G401 (cell line): ENCODE measurements around the gene BCAP31. TPM values are rescaled to one million over a fixed set of nuclear protein-coding genes. Genes with fewer than 3 reads are reported as not detected.

ENCODE experiments used
- DNase-seq: peaks from one replicate; pipeline ENCODE4 v3.0.0-alpha.2; 2015; ENCODE audit warnings: low spot score
- in situ Hi-C: cut with HindIII; loops from 2 replicates; pipeline ENCODE4 v1.10.0; 2016; ENCODE audit warnings: low sequenced_read_pairs, mixed read lengths
- total RNA-seq: library from RNA; depleted of rRNA; stranded (reverse); fragments of >200 nt; shearing (Covaris generic); gene quantifications from 2 replicates; pipeline ENCODE4 v1.2.3, GENCODE V29; 2014; rRNA removed

Gene BCAP31
- 132 and 202 TPM in 2 replicates for total RNA-seq

DNA sequence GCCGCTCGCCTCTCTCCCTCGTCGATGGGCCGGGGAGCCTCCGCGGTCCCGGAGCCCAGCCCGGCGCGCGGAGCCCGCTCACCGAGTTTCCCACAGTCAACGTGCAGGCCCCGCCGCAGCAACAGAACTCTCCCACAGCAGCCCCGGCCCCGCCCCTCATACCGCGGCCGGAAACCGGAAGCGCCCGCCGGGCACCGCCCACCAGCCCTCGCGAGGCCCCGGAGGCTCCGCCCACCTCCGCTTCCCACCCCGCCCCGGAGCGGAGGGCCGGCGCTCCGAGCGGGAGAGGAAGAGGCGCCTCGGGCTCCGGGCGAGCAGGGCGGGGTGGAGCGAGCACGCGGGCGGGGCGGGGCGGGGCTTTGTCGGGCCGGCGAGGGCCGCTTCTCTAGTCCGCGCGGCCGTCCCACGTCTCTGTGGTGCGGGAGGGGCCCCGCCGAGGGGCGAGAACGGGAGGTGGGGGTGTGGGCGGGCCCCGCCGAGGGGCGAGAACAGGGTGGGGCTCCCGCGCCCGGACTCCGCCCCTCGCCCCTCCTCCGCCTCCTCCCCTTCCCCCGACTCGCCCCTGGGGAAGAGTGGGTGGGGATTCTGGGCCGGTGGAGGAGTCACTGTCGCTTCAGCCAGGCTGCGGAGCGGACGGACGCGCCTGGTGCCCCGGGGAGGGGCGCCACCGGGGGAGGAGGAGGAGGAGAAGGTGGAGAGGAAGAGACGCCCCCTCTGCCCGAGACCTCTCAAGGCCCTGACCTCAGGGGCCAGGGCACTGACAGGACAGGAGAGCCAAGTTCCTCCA lies at the start of gene BCAP31, which contains the start of gene ABCD1:
Gene BCAP31 (minus strand): TSS at position 136 of the 787 bp plus-strand sequence. CDS start 1,143 bp downstream, outside the sequence.
Gene ABCD1 (plus strand): TSS at position 605 of the 787 bp plus-strand sequence. CDS start 411 bp downstream, outside the sequence.
- in situ Hi-C loops: no loop called here
- DNase-seq: peak; percentile 81

DNA sequence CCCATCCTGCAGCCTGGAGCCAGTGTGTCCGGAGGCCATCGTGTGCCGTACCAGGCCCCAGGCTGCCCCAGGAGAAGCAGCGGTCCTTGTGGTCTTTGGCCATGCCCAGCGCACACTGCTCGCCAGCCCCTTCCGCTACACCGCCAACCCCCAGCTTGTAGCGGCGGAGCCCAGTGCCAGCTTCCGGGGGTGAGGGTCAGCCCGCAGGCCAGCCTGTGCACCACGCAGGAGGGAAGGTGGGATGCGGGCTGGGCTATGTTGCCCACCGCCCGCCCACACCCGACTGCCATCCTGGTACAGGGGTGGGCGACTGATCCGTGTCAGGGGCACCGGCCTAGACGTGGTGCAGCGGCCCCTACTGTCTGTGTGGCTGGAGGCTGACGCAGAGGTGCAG lies 49.0 kb upstream of the BCAP31 start:
- DNase-seq: no peak
- in situ Hi-C loops: no loop called here

DNA sequence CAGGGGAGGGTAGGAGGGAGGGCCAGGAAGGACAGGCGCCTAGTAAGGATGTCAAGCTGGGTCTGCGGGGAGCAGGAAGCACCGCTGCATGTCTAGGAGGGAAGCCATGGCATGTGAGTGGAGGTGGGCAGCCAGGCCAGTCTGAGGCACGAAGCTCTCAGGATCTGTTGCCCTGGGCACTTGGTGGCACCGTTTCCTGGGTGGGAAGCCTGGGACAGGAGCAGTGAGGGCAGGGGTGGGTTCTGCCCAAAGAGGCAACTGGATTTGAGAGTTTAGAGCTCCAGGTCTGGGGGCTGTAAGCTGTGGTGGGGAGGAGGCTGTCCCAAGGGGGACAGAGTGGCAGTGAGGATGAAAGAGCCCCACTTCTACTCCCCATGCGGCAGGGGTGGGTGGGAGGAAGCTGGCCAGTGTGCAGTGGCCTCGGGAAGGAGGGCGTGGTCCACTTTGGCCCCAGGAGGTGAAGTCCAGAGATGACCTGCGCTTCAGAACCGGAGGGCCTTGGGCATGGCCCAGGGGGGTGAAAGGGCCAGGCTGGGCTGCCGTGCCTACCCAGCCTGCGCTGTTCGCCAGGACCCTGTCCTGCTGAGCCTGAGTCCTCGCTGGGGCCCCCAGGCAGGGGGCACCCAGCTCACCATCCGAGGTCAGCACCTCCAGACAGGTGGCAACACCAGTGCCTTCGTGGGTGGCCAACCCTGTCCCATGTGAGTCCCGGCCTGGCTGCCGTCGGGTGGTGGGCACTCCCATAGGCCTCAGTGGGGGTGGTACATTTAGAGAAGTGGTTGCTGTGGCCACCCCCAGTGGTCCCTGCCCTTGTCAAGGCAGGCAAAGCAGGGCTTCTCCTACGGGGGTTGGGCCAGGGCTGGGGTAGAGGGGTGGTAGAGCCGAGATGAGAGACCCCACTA lies 48.4 kb upstream of the BCAP31 start:
- in situ Hi-C loops: no loop called here
- no peak for DNase-seq

GRCh38 chrX:153771415-153772315 lies 47.5 kb upstream of the BCAP31 start:
- in situ Hi-C loops: no loop called here
- no peak for DNase-seq

DNA sequence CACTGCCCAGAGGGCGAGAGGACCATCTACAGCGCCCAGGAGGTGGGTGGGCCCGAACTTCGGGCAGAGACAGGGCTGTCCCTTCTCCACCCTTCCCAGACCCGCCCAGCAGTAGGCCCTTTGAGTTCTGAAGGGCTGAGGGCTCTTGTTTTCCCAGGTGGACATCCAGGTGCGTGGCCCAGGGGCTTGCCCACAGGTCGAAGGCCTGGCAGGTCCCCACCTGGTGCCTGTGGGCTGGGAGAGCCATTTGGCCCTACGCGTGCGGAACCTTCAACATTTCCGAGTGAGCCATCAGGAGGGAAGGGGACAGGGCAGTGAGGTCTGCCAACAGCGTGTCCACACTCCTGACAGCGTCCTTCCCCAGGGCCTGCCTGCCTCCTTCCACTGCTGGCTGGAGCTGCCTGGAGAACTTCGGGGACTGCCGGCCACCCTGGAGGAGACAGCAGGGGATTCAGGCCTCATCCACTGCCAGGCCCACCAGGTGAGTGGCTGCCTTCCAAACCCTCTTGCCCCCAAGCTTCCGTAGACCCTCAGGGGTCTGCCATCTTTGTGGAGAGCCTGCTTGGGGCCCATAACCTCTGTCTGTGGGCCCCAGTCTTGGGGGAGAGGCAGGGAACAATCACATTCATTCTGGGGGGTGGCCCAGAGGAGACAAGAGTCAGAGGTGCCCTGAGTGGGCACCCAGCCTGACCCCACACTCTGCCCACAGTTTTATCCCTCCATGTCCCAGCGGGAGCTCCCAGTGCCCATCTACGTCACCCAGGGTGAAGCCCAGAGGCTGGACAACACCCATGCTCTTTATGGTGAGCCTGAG lies 46.6 kb upstream of the BCAP31 start:
- in situ Hi-C loops: no loop called here
- no peak for DNase-seq

- DNase-seq: no peak
- in situ Hi-C loops: no loop called here
These were observed 45.8 kb upstream of the BCAP31 start for GRCh38 chrX:153769865-153770600.

DNA sequence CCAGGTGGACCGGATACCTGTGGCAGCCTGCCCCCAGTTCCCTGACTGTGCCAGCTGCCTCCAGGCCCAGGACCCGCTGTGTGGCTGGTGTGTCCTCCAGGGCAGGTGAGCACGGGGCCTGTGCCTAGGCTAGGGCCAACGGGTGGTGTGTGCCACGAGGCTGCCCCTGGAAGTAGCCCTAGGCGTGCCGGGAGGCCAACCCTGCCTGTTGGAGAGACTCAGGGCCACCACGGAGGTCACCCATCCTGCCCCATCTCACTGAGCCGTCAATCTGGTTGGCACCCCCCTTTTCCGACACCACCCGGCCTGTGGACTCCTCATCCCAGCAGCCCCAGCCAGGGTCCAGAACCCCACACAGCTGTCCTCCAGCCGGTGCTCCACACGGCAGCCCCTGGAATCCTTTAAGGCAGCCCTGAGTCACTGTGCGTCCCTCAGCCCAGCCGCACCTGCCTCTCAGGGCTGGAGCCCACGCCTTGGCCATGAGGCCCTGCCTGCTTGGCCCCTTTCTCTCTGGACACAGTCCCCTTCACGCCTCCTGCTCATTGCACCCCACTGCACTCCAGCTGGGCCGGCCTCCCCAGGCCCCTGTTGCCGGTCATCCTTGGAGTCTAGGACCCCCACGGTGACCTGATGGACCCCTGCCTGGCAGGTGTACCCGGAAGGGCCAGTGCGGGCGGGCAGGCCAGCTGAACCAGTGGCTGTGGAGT lies 45.1 kb upstream of the BCAP31 start:
- DNase-seq: no peak

DNA sequence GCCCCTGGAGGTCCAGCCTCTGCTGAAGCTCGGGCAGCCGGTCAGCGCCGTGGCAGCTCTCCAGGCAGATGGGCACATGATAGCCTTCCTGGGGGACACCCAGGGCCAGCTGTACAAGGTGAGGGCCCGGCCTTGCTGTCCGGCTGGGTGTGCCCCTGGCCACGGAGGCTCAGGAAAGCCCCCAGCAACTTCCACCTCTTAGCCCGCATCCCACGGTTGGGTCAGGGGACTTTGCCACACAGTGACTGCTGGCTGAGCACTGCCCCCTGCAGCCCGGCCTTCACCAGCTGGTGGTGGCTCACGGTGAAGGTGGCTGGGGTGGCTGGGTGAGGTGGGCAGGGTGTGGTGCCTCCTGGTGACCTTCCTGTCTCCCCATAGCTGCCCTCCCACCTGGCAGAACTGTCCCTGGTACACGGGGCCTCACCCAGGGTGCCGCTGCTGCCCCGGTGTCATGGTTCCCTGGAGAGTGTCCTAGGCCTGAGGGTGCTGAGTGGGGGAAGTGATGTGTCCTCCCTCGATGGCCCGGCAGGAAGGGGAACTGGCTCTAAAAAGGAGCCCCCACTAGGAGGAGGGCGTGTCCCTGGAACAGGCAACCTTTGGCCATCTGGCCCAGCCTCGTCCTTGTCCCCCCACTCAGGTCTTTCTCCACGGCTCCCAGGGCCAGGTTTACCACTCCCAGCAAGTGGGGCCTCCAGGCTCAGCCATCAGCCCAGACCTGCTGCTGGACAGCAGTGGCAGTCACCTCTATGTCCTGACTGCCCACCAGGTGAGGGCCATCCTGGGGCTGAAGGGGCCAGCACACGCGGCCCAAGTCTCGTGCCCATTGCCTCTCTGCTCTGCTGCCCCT lies 44.3 kb upstream of the BCAP31 start:
- no peak for DNase-seq
- in situ Hi-C loops: no loop called here

More for the DNA sequence above, 45.1 kb upstream of the BCAP31 start:
- in situ Hi-C loops: no loop called here

DNA sequence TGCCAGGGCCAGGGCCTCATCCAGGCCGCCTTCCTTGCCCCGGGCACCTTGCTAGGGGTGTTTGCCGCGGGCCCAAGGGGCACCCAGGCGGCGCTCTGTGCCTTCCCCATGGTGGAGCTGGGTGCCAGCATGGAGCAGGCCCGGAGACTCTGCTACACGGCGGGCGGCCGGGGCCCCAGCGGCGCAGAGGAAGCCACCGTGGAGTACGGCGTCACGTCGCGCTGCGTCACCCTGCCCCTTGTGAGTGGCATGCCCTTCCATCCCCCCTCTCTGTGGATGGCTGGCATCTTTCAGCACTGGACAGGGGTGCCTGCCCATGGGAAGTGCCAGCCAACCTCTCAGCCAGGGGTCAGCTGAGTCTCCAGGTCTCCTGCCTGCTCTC lies 43.5 kb upstream of the BCAP31 start:
- no peak for DNase-seq
- in situ Hi-C loops: no loop called here

DNA sequence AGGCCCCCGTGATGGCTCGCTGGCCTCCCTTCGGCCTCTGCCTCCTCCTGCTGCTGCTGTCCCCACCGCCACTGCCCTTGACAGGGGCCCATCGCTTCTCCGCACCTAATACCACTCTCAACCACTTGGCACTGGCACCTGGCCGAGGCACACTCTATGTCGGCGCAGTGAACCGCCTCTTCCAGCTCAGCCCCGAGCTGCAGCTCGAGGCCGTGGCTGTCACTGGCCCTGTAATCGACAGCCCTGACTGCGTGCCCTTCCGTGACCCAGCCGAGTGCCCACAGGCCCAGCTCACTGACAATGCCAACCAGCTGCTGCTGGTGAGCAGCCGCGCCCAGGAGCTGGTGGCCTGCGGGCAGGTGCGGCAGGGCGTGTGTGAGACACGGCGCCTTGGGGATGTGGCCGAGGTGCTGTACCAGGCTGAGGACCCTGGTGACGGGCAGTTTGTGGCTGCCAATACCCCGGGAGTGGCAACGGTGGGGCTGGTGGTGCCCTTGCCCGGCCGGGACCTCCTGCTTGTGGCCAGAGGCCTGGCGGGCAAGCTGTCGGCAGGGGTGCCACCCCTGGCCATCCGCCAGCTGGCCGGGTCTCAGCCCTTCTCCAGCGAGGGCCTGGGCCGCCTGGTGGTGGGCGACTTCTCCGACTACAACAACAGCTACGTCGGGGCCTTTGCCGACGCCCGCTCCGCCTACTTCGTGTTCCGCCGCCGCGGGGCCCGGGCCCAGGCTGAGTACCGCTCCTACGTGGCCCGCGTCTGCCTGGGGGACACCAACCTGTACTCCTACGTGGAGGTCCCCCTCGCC lies 42.9 kb upstream of the BCAP31 start:
- in situ Hi-C loops: no loop called here
- DNase-seq: peak; percentile 33

GRCh38 chrX:153766098-153766817 lies 42.1 kb upstream of the BCAP31 start:
- in situ Hi-C loops: no loop called here
- DNase-seq: peak; percentile 24

DNA sequence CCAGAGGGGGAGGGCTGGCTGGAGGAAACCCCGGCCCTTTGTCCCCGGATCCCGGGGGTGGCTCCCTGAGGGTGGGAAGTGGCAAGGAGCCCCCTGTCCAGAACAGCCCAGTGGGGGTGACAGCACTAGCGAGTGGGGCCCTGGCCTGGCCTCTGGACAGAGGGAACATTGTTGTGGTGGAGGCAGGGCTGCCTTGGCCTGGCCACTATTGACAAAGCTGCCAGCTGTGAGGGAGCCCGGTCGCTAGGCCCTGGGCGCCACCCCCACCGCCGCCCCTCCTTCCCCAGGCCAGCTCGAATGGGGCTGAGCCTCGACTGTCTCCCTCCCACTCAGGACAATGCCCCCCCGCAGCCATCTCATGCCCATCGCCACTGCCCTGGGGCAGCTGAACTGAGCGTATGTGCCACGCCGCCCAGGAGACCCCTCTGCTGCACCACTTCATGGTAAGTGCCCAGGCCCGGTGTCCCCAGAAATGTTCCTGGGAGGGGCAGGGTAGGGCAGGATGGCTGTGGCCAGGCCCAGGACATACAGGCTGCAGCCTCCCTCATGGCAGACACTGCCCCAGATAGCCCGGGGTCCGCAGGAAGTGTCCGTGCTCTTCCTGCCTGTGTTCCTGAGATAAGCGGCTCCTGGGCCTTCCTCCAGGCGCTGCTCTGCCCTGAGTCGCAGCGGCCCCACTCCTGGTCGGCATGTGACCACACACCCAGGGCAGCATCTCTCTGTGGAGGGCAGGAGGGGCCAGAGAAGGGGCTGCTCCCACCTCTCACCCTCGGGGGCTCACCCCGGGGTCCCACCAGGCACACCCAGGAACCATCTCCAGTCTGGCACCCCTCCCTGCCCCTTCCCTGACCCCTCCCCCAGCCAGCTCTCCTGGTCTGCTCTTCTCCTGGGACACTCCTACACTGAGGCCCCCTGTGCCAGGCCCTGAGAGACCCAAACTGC lies 41.2 kb upstream of the BCAP31 start:
- DNase-seq: peak; percentile 36
- in situ Hi-C loops: no loop called here

- in situ Hi-C loops: no loop called here
- DNase-seq: peak; percentile 19
These were observed 40.6 kb upstream of the BCAP31 start for GRCh38 chrX:153764786-153765137.
